GM19438 (cell line): ENCODE data around the gene GTPBP2.
"Not testable (repeated sequence)": the region's sequence is repeated elsewhere in the genome, so short reads cannot be mapped to it uniquely, and the experiment has no call there.

Experiments
- ATAC-seq: cut with Tn5 transposase; IDR thresholded peaks from one replicate; pipeline ENCODE4 v1.9.1; 2021; ENCODE audit warnings: low read depth; ENCODE audit not compliant: unreplicated experiment

GTPBP2 gene

DNA sequence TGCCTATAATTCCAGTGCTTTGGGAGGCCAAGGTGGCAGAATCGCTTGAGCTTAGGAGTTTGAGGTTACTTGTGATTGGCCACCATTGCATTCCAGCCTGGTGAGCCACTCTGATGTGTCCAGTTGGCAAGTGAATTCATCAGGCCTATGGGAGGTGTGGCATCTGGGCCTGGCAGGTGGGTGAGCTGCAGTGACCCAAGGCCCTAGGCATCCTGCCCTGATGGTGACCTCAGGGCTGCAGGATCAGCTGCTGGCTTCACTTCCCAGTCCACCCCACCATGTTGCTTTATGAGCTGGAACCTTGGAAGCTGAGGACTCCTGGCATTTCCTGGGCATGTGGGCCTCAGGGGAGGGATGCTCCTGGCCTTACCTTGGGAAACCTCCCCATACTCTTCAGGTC, 36.3 kb upstream of the GTPBP2 start:
- no peak for ATAC-seq

GRCh38 chr6:43662948-43663347, 33.9 kb upstream of the GTPBP2 start:
- ATAC-seq: not testable (repeated sequence)

GRCh38 chr6:43658161-43658560, 29.1 kb upstream of the GTPBP2 start:
- no peak for ATAC-seq

GRCh38 chr6:43657221-43657802, 28.2 kb upstream of the GTPBP2 start:
- no peak for ATAC-seq

DNA sequence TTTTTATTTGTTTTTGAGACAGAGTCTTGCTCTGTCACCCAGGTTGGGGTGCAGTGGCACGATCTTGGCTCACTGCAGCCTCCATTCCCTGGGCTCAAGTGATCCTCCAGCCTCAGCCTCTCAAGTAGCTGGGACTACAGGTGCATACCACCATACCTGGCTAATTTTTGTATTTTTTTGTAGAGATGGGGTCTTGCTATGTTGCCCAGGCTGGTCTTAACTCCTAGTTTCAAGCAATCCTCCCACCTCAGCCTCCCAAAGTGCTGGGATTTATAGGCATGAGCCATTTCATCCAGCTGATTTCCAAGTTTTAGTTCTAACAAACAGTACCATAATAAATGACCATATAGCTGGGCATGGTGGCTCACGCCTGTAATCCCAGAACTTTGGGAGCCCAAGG, 23.8 kb upstream of the GTPBP2 start:
- not testable (repeated sequence) for ATAC-seq

- ATAC-seq: no peak
Observed at GRCh38 chr6:43648248-43648647, 19.2 kb upstream of the GTPBP2 start.

DNA sequence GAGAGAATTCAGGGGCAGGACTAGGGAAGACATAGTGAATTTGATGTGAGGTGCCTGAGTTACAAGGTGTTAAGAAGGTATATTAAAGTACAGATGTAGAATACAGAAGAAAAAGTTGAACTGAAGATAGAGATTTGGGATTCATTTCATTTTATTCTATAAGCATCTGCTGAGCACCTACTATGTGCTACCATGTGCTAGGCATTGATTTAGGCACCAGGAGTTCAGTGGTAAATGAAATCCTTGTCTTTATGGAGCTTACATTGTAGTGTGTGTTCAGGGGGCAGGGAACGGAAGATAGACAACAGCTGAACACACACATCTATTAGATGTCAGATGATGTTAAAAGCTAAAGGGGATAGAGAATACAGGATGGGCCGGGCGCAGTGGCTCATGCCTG, 18.5 kb upstream of the GTPBP2 start:
- no peak for ATAC-seq

- no peak for ATAC-seq
Observed at GRCh38 chr6:43645613-43645964, 16.5 kb upstream of the GTPBP2 start.

- ATAC-seq: peak; percentile 86
Observed at GRCh38 chr6:43644940-43645612, 16.0 kb upstream of the GTPBP2 start, which contains the start of gene RSPH9. RSPH9 (plus strand) TSS chr6:43645036; CDS start chr6:43645099, 63 bp downstream.

GRCh38 chr6:43639984-43640800, 11.1 kb upstream of the GTPBP2 start:
- no peak for ATAC-seq

DNA sequence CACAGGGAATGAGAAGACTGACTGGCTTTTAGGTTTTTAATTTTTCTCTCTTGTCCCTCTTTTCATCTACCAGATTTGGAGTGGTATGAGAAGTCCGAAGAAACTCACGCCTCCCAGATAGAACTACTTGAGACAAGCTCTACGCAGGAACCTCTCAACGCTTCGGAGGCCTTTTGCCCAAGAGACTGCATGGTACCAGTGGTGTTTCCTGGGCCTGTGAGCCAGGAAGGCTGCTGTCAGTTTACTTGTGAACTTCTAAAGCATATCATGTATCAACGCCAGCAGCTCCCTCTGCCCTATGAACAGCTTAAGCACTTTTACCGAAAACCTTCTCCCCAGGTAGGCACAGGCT, 7.2 kb upstream of the GTPBP2 start:
- ATAC-seq: peak; percentile 5

GRCh38 chr6:43635387-43636307, 6.6 kb upstream of the GTPBP2 start, which contains the start of gene MAD2L1BP:
MAD2L1BP (plus strand) TSS chr6:43635840; CDS start chr6:43635876, 36 bp downstream.
- peak; percentile 88 for ATAC-seq

DNA sequence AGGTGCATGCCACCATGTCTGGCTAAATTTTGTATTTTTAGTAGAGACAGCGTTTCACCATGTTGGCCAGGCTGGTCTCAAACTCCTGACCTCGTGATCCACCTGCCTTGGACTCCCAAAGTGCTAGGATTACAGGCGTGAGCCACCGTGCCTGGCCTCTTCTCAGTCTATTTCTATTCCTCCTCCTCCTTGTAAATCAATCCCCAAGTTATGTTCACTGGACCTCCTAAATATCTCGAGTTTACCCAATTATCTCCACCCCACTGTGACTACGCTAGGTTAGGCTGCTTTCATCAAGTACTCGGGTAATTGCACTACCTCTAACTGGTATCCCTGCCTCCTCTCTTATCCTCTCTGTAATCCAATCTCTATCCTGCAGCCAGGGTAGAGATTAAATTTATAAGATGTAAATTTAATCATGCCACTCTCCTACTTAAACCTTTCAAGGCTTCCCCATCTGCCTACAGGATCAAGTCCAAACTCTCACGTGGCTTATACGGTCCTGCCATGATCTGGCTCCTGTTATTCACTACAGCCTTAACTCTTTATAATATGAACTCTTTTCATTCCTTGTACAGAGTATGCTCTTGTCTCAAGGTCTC, 5.7 kb upstream of the GTPBP2 start:
- no peak for ATAC-seq

DNA sequence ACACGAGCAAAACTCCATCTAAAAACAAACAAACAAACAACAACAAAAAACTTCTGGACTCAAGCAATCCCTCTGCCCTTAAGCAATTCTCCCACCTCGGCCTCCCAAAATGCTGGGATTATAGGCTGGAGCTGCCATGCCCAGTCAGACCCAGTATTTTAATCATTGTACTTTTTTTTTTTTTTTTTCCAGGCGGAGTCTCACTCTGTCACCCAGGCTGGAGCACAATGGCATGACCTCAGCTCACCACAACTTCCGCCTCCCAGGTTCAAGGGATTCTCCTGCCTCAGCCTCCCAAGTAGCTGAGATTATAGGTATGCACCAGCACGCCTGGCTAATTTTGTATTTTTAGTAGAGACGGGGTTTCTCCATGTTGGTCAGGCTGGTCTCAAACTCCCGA, 3.9 kb upstream of the GTPBP2 start:
- not testable (repeated sequence) for ATAC-seq

GRCh38 chr6:43630980-43631619, 2.0 kb upstream of the GTPBP2 start:
- ATAC-seq: no peak

GRCh38 chr6:43629505-43630300, 639 bp upstream of the GTPBP2 start:
- peak; percentile 67 for ATAC-seq

DNA sequence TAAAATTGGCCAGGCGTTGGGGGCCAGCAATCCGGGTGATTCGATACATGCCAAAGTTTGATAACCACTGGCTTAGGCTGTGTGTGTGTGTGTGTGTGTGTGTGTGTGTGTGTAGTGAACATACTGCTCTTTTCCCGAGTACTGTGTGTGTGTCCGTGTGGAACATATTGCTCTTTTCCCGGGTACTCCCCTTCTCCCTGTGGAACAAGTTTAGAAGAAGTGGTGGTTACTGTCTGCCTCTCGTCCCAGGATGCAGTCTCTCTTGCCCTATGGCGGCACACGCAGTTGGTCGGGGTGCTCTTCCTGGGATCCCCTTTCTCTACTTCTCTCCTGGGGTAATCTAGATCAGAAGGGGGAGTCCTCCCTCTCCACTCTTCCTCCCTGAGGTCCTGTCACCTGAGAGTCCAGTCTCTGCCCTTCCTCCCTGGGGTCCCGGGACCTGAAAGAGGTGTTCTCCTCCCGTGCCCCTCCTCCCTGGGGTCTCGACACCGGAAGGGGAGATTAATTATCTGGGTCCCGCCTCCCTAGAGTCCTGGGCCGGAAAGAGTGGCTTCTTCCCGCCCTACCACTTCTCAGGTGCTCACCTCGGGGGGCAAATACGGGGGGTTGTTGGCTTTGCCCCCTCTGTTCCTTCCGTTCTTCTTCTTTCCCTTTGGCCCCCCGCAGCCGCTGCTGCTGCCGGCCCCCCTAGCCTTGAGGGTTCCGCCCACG, 516 bp downstream of the GTPBP2 start:
- no peak for ATAC-seq
